GM20000 (cell line): ENCODE data around the gene SGSH.

Experiments
- DNase-seq: peaks from one replicate; pipeline ENCODE4 v3.0.0; 2012; ENCODE audit warnings: low spot score
- TF ChIP-seq, protein P1 (sequence below): IDR thresholded peaks from 2 replicates; pipeline ENCODE4 v1.5.1; 2012; ENCODE audit warnings: mild to moderate bottlenecking, control low read depth; ENCODE audit errors: extremely low read depth, missing control alignments

SGSH gene

DNA sequence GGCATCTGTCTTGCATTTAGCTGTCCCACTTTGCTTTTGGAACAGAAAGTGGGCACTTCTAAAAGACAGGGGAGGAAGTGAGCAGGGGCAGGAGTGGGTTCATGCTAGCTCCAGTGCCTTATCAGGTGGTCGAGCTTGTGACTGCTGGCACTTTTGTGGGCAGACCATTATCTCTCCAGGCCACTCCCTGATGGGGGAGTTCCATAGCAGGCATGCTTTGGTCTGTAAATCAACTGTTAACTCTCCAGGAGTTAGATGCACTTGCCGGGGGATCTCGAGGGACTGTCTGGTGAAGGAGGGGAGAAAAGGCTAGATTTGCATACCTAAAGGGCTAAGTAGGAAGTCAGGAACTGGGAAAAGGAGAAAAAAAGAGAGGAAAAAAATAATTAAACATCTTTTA is 59.6 kb downstream of the SGSH start:
- TF ChIP-seq, protein P1, sequence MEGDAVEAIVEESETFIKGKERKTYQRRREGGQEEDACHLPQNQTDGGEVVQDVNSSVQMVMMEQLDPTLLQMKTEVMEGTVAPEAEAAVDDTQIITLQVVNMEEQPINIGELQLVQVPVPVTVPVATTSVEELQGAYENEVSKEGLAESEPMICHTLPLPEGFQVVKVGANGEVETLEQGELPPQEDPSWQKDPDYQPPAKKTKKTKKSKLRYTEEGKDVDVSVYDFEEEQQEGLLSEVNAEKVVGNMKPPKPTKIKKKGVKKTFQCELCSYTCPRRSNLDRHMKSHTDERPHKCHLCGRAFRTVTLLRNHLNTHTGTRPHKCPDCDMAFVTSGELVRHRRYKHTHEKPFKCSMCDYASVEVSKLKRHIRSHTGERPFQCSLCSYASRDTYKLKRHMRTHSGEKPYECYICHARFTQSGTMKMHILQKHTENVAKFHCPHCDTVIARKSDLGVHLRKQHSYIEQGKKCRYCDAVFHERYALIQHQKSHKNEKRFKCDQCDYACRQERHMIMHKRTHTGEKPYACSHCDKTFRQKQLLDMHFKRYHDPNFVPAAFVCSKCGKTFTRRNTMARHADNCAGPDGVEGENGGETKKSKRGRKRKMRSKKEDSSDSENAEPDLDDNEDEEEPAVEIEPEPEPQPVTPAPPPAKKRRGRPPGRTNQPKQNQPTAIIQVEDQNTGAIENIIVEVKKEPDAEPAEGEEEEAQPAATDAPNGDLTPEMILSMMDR: no peak
- DNase-seq: no peak
